Measurements from ENCODE around the gene NUTM1. TPM values are rescaled to one million over a fixed set of nuclear protein-coding genes. Genes with fewer than 3 reads are reported as not detected.

NUTM1 gene
- total and polyA plus RNA-seq, 7 donors, result 0.01 TPM; not detected in 6

- 74 to 84% methylated on average over 16 of the region's 16 CpGs for WGBS, 2 donors
- intact Hi-C loops (cut with DNase I), result loop anchor here (5.0 to 10.0 kb wide), 2 partner anchors 109 to 1208 kb away; partner anchors contain the start of genes DPH6 and EMC4
- no peak for DNase-seq
- TF ChIP-seq POLR2AphosphoS5 (IDR thresholded peaks at IDR 0.05) (no peak), POLR2A (IDR thresholded peaks at IDR 0.05) (no peak), EP300 (IDR thresholded peaks at IDR 0.05) (no peak), CTCF (IDR thresholded peaks at IDR 0.05) (no peak)
- Histone ChIP-seq H3K9me3 (no peaks in the 10 kb centered on the region), H3K27me3 (no peaks in the 10 kb centered on the region), H3K36me3 (peaks cover 0 to 20% (median 8%) of the 10 kb centered on the region in 4 donors), H3K4me3 (peak overlapping the region; percentile 93 to 96 (median 94)), H3K4me1 (peaks cover 0 to 37% (median 24%) of the 10 kb centered on the region in 4 donors), H3K27ac (peak overlapping the region; percentile 89 to 91 (median 90))
These were observed 6.7 kb upstream of the NUTM1 start for GRCh38 chr15:34336231-34336990.

GRCh38 chr15:34336991-34337556, 6.0 kb upstream of the NUTM1 start:
- Histone ChIP-seq H3K4me3 (peak overlapping the region; percentile 93 to 96 (median 94)), H3K36me3 (peaks cover 0 to 22% (median 8%) of the 10 kb centered on the region in 4 donors), H3K27ac (peak overlapping the region; percentile 89 to 91 (median 90)), H3K9me3 (no peaks in the 10 kb centered on the region), H3K4me1 (peaks cover 0 to 44% (median 27%) of the 10 kb centered on the region in 4 donors), H3K27me3 (no peaks in the 10 kb centered on the region)
- peak; percentile 73 for DNase-seq
- TF ChIP-seq POLR2AphosphoS5 (IDR thresholded peaks at IDR 0.05), result no peak
- no peak for TF ChIP-seq EP300 (IDR thresholded peaks at IDR 0.05)
- no peak for TF ChIP-seq CTCF (IDR thresholded peaks at IDR 0.05)
- intact Hi-C loops (cut with DNase I), result loop anchor here (5.0 to 10.0 kb wide), 2 partner anchors 110 to 1208 kb away; partner anchors contain the start of genes DPH6 and EMC4
- WGBS, 2 donors, result 1 to 2% methylated on average over 26 of the region's 26 CpGs

- Histone ChIP-seq H3K27me3 (no peaks in the 10 kb centered on the region), H3K4me1 (peaks cover 0 to 47% (median 28%) of the 10 kb centered on the region in 4 donors), H3K9me3 (no peaks in the 10 kb centered on the region), H3K4me3 (peak within 1 kb of the TSS; percentile 93 to 96 (median 94)), H3K27ac (peak within 1 kb of the TSS; percentile 89 to 91 (median 90)), H3K36me3 (peaks cover 0 to 19% (median 8%) of the 10 kb centered on the region in 4 donors)
- WGBS, 2 donors, result 0% methylated on average over 78 of the region's 78 CpGs
- TF ChIP-seq POLR2AphosphoS5 (IDR thresholded peaks at IDR 0.05) (peak; percentile 18 to 81 (median 76)), CTCF (IDR thresholded peaks at IDR 0.05) (no peak)
- intact Hi-C loops (cut with DNase I), result loop anchor here (5.0 to 10.0 kb wide), 2 partner anchors 110 to 1207 kb away; partner anchors contain the start of genes DPH6 and EMC4
- peak; percentile 94 for DNase-seq
These were observed 5.4 kb upstream of the NUTM1 start, which contains the start of gene SLC12A6 for GRCh38 chr15:34337557-34338306. Gene SLC12A6, minus strand, starts transcription at chr15:34337781. Its CDS starts 1,101 bp downstream, at chr15:34336680.

- Histone ChIP-seq H3K9me3 (no peaks in the 10 kb centered on the region), H3K4me1 (peaks cover 0 to 47% (median 28%) of the 10 kb centered on the region in 4 donors), H3K27me3 (no peaks in the 10 kb centered on the region), H3K36me3 (peaks cover 0 to 19% (median 8%) of the 10 kb centered on the region in 4 donors), H3K4me3 (peak overlapping the region in 3 of 4 donors; percentile 93 to 95 (median 93)), H3K27ac (peak overlapping the region; percentile 89 to 91 (median 90))
- TF ChIP-seq POLR2AphosphoS5 (IDR thresholded peaks at IDR 0.05) (no peak), CTCF (IDR thresholded peaks at IDR 0.05) (no peak), POLR2A (IDR thresholded peaks at IDR 0.05) (no peak), EP300 (IDR thresholded peaks at IDR 0.05) (no peak)
- WGBS, 2 donors, result 83 to 87% methylated on average over 16 of the region's 16 CpGs
- no peak for DNase-seq
- intact Hi-C loops (cut with DNase I), result loop anchor here (5.0 to 10.0 kb wide), 2 partner anchors 111 to 1206 kb away; partner anchors contain the start of genes DPH6 and EMC4
These were observed 4.8 kb upstream of the NUTM1 start for GRCh38 chr15:34338347-34338746.
